Retinal pigment epithelial cell (primary cell): ENCODE data around the gene KDM7A.
"Not testable (repeated sequence)": the region's sequence is repeated elsewhere in the genome, so short reads cannot be mapped to it uniquely, and the experiment has no call there.

Experiments used
- DNase-seq: peaks from one replicate; pipeline ENCODE4 v3.0.0-alpha.2; 2010; ENCODE audit warnings: low read depth
- H3K4me3 ChIP-seq: 2 replicates; pipeline ENCODE4 v1.5.1; 2011; ENCODE audit warnings: mild to moderate bottlenecking, low read length, control low read depth, moderate library complexity
- TF ChIP-seq, protein P1 (sequence below): conservative IDR thresholded peaks from 2 replicates; pipeline ENCODE4 v1.5.1; 2011; ENCODE audit warnings: low read depth, low read length, control low read depth, inconsistent platforms

The KDM7A gene

DNA sequence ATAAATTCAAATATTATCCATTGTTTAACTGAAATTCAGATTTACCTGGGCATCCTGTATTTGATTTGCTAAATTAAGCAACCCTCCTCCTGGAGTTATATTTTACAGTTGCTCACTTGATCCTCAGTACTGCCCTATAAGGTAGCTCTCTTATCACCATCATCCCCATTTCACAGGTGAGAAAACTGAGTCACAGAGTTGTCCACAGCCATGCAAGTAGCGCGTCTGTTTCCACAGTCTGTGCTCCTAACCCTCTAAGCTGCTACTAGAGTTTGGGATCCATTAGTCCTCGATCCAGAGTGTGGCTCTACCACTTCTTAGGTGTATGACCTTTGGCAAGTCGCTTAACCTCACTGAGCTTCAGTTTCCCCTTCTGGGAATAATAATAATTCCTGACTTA lies 34.9 kb upstream of the KDM7A start:
- TF ChIP-seq, protein P1, sequence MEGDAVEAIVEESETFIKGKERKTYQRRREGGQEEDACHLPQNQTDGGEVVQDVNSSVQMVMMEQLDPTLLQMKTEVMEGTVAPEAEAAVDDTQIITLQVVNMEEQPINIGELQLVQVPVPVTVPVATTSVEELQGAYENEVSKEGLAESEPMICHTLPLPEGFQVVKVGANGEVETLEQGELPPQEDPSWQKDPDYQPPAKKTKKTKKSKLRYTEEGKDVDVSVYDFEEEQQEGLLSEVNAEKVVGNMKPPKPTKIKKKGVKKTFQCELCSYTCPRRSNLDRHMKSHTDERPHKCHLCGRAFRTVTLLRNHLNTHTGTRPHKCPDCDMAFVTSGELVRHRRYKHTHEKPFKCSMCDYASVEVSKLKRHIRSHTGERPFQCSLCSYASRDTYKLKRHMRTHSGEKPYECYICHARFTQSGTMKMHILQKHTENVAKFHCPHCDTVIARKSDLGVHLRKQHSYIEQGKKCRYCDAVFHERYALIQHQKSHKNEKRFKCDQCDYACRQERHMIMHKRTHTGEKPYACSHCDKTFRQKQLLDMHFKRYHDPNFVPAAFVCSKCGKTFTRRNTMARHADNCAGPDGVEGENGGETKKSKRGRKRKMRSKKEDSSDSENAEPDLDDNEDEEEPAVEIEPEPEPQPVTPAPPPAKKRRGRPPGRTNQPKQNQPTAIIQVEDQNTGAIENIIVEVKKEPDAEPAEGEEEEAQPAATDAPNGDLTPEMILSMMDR: no peak
- no peak overlapping the region for H3K4me3 ChIP-seq
- no peak for DNase-seq

- TF ChIP-seq, protein P1: no peak
- no peak overlapping the region for H3K4me3 ChIP-seq
- no peak for DNase-seq
Observed at GRCh38 chr7:140209866-140210609, 33.3 kb upstream of the KDM7A start.

DNA sequence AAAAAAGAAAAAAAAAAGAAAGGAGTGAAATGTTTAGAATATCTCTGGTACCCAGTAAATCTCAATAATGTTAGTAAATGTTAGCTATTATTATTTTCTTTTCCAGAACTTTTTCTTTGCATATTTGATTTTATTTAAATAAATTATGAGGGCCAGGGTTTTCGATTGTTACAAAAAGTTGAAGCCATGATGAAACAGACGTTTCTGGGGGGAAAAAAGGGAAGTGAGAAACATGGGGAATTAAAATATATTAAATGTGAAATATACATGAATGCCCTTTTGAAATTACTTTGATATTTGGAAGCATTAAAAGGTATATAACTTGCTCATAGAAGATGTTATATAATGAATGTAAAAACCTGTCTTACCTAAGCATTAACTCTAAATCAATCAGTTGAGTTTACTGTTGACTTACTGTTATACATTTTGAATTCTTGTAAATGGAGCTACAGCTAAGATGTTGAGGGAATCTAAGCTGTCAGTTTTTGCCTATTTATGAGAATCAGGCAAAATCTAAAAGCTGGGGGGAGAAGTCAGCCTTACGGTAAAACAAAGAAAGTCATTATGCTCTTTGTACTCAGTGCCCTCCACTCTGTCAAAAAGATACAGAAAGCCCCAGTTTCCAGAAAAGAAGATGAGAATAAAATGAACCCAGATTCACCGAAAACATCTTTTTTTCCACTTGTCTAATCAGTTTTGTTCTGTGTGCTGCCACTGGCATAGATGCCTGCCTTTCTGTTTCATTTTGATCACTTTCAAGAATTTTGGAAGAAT lies 30.0 kb upstream of the KDM7A start:
- H3K4me3 ChIP-seq: no peak overlapping the region
- DNase-seq: no peak
- TF ChIP-seq, protein P1: no peak

- H3K4me3 ChIP-seq: no peak overlapping the region
- TF ChIP-seq, protein P1: no peak
- DNase-seq: no peak
Observed at GRCh38 chr7:140205600-140205999, 28.8 kb upstream of the KDM7A start.

- TF ChIP-seq, protein P1: no peak
Observed at GRCh38 chr7:140203556-140203955, 26.8 kb upstream of the KDM7A start.

DNA sequence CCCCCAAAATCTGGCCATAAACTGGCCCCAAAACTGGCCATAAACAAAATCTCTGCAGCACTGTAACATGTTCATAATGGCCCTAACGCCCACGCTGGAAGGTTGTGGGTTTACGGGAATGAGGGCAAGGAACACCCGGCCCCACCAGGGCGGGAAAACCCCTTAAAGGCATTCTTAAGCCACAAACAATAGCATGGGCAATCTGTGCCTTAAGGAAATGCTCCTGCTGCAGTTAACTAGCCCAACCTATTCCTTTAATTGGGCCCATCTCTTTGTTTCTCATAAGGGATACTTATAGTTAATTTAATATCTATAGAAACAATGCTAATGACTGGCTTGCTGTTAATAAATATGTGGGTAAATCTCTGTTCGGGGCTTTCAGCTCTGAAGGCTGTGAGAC lies 26.2 kb upstream of the KDM7A start:
- DNase-seq, H3K4me3 ChIP-seq: not testable (repeated sequence)

More at GRCh38 chr7:140203556-140203955, 26.8 kb upstream of the KDM7A start:
- DNase-seq: no peak
- H3K4me3 ChIP-seq: no peak overlapping the region

GRCh38 chr7:140201393-140201792 lies 24.6 kb upstream of the KDM7A start:
- no peak overlapping the region for H3K4me3 ChIP-seq
- TF ChIP-seq, protein P1: no peak
- no peak for DNase-seq
